ENCODE results near the gene GATAD2A. TPM values are rescaled to one million over a fixed set of nuclear protein-coding genes. Genes with fewer than 3 reads are reported as not detected.

GATAD2A gene
- total RNA-seq, 1 donor, result 44.5 TPM

DNA sequence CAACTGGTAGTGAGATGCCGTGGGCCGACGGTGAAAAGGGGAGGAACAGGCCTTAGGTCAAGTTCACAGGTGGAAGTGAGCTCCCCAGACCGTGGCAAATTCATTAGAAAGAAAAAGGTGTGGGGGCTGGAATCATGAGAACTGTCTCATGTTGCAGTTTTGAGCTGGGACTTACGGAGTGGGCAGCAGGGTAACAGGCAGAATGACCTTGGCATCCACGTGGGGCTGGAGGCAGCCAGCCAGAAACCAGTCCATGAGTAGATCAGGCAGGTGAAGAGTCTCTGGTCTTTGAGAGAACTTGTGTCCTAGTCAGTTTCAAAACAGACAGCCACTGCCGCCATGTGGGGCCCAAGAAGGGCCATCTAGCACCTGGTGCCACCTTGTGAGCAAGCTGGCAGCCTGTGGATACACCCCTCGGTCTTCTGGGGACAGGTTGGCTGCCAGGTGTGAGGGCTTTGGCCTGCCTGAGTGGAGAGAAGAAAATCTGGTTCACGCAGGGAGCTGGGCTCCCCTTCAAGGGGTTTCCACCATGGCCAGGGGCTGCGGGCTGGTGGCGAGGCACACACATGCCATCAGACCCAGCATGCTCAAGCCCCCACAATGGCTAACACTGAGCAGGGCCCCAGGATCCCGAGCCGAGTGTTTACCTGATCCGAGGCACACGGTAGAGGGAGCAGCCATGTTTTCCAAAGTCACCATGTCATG lies 86.0 kb downstream of the GATAD2A start:
- no peak for TF ChIP-seq CTCF (IDR thresholded peaks at IDR 0.05; ENCODE audit: insufficient read depth, low read depth, low read length)
- no peak for DNase-seq (ENCODE audit: low read depth)
- no peak overlapping the region for H3K4me3 ChIP-seq (ENCODE audit: low read depth, low read length)

DNA sequence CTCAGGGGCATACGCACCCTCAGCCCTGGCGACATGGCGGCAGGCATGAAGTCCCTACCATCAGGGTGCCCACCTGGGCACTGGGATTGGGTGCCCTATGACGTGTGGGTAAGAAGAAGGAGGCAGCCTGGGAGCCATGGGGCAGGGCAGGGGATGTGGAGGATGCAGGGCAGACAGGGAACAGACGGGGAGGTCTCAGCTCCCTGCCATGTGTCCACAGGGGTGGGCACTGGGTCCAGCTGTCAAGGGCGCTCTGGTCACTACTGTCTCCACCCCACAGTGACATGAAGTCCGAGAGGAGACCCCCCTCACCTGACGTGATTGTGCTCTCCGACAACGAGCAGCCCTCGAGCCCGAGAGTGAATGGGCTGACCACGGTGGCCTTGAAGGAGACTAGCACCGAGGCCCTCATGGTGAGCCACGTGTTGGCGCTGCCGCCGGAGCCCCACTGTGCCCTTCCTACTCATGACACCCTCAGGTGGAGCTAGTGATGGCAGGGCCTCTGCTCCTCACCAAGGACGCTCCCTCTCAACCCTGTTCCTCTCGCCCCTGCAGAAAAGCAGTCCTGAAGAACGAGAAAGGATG lies 86.6 kb downstream of the GATAD2A start:
- no peak for TF ChIP-seq CTCF (IDR thresholded peaks at IDR 0.05; ENCODE audit: insufficient read depth, low read depth, low read length)
- DNase-seq (ENCODE audit: low read depth), result no peak
- H3K4me3 ChIP-seq (ENCODE audit: low read depth, low read length), result no peak overlapping the region

GRCh38 chr19:19493841-19494546 lies 88.5 kb downstream of the GATAD2A start:
- H3K4me3 ChIP-seq (ENCODE audit: low read depth, low read length), result no peak overlapping the region
- no peak for DNase-seq (ENCODE audit: low read depth)
- no peak for TF ChIP-seq CTCF (IDR thresholded peaks at IDR 0.05; ENCODE audit: insufficient read depth, low read depth, low read length)

DNA sequence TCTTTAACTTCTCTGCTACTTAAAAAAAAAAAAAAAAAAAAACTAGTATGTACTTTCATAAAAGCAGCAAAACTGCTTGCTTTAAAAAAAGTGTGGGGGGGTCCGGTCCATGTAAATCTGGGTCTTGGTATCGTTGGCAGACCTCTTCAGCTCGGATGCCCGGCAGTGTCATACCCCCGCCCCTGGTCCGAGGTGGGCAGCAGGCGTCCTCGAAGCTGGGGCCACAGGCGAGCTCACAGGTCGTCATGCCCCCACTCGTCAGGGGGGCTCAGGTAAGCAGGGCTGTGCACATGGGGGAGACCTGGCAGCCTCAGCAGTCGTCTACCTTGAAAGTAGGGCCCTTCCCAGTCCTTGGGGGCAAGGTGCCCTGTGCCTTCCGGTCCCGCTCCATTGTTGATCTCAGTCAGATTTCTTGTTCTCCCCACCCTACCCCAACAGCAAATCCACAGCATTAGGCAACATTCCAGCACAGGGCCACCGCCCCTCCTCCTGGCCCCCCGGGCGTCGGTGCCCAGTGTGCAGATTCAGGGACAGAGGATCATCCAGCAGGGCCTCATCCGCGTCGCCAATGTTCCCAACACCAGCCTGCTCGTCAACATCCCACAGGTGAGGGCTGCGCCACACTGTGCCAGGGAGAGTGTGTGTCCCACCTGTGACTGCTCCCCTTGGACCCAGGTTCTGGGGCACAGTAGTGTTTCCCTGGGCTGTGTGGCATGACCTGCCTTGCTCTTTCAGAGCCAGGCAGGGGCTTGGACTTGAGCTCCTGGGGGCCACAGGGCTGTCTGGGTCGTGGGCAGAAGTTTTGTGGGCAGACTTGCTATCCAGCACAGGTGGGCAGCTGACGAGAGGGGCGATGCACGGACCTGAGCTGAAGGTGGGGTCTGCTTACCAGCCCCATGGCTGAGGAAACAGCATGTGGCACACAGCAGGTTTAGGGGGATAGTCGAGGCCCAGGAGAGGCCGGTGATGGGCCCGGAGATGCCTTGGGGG lies 90.4 kb downstream of the GATAD2A start:
- TF ChIP-seq CTCF (IDR thresholded peaks at IDR 0.05; ENCODE audit: insufficient read depth, low read depth, low read length), result no peak
- H3K4me3 ChIP-seq (ENCODE audit: low read depth, low read length), result no peak overlapping the region
- DNase-seq (ENCODE audit: low read depth), result no peak

DNA sequence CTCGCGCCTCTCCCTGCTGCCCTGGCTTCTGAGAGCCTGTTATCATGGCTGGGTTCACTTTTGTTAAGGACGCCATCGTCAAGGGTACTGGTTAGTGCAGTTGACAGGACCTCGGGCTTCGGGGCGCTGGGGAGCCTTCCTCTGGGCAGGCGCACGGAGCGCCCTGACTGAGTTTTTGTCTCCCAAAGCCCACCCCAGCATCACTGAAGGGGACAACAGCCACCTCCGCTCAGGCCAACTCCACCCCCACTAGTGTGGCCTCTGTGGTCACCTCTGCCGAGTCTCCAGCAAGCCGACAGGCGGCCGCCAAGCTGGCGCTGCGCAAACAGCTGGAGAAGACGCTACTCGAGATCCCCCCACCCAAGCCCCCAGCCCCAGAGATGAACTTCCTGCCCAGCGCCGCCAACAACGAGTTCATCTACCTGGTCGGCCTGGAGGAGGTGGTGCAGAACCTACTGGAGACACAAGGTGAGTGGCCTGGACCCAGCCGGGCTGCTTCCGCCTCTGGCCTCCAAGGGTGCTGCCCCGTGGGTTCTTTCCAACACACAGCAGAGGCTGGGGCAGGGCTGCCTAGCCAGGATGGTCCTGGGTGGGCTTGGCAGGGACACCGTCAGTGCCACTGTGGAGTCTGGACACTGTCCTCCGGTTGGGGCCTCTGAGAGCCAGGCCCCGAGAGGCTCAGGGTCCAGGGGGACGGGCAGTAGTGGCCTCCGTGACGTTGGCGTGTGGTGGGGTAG lies 92.9 kb downstream of the GATAD2A start:
- H3K4me3 ChIP-seq (ENCODE audit: low read depth, low read length), result no peak overlapping the region
- DNase-seq (ENCODE audit: low read depth), result no peak
- no peak for TF ChIP-seq CTCF (IDR thresholded peaks at IDR 0.05; ENCODE audit: insufficient read depth, low read depth, low read length)

All from fibroblast of villous mesenchyme (primary cell).